Measurements from ENCODE around the gene USP3.

- TF ChIP-seq, protein P1, sequence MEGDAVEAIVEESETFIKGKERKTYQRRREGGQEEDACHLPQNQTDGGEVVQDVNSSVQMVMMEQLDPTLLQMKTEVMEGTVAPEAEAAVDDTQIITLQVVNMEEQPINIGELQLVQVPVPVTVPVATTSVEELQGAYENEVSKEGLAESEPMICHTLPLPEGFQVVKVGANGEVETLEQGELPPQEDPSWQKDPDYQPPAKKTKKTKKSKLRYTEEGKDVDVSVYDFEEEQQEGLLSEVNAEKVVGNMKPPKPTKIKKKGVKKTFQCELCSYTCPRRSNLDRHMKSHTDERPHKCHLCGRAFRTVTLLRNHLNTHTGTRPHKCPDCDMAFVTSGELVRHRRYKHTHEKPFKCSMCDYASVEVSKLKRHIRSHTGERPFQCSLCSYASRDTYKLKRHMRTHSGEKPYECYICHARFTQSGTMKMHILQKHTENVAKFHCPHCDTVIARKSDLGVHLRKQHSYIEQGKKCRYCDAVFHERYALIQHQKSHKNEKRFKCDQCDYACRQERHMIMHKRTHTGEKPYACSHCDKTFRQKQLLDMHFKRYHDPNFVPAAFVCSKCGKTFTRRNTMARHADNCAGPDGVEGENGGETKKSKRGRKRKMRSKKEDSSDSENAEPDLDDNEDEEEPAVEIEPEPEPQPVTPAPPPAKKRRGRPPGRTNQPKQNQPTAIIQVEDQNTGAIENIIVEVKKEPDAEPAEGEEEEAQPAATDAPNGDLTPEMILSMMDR (IDR thresholded peaks at IDR 0.05; ENCODE audit: low read depth, low read length, poor library complexity, severe bottlenecking): no peak
- no peak for TF ChIP-seq EZH2phosphoT487 (IDR thresholded peaks at IDR 0.05; ENCODE audit: borderline replicate concordance, low read length)
These were observed 3.8 kb upstream of the USP3 start for GRCh38 chr15:63500265-63501250.

All from DOHH2 (cell line).